ENCODE data around the gene LBX1.
"Not testable (repeated sequence)": the region's sequence is repeated elsewhere in the genome, so short reads cannot be mapped to it uniquely, and the experiment has no call there.

The LBX1 gene

GRCh38 chr10:101202667-101203066 is 26.6 kb downstream of the LBX1 start:
- DNase-seq: not testable (repeated sequence)

GRCh38 chr10:101198326-101198977 is 30.8 kb downstream of the LBX1 start:
- DNase-seq: peak; percentile 2

- DNase-seq: no peak
Observed at GRCh38 chr10:101195921-101196320, 33.3 kb downstream of the LBX1 start.

- DNase-seq: no peak
Observed at GRCh38 chr10:101189461-101190401, 39.5 kb downstream of the LBX1 start.

- DNase-seq: no peak
Observed at GRCh38 chr10:101188942-101189341, 40.3 kb downstream of the LBX1 start.

GRCh38 chr10:101183458-101184183 is 45.6 kb downstream of the LBX1 start:
- peak; percentile 11 for DNase-seq

GRCh38 chr10:101182936-101183335 is 46.3 kb downstream of the LBX1 start:
- DNase-seq: no peak
